ACC112 (cell line): ENCODE results near the gene QPRT.
"Not testable (repeated sequence)": the region's sequence is repeated elsewhere in the genome, so short reads cannot be mapped to it uniquely, and the experiment has no call there.

ENCODE experiments used
- H2AFZ ChIP-seq: fragments of 200-600 bp; sonication (generic); one replicate; pipeline ENCODE4 v1.6.0; 2017; ENCODE audit warnings: antibody characterized with exemption, low read length; ENCODE audit not compliant: unreplicated experiment
- H3K27ac ChIP-seq: fragments of 200-600 bp; sonication (generic); 2 replicates; pipeline ENCODE4 v1.5.1; 2014; ENCODE audit warnings: low read depth, mild to moderate bottlenecking, antibody characterized with exemption, low read length, moderate library complexity
- H3K27me3 ChIP-seq: fragments of 200-600 bp; sonication (generic); 2 replicates; pipeline ENCODE4 v1.6.1; 2014; ENCODE audit warnings: mild to moderate bottlenecking, antibody characterized with exemption, low read length, moderate library complexity, mixed read lengths; ENCODE audit not compliant: insufficient read depth
- H3K36me3 ChIP-seq: fragments of 200-600 bp; sonication (generic); 2 replicates; pipeline ENCODE4 v1.6.1; 2016; ENCODE audit warnings: mild to moderate bottlenecking, antibody characterized with exemption, low read length, moderate library complexity, mixed read lengths; ENCODE audit not compliant: insufficient read depth
- H3K4me1 ChIP-seq: fragments of 200-600 bp; sonication (generic); one replicate; pipeline ENCODE4 v1.6.1; 2016; ENCODE audit warnings: low read length, mixed read lengths; ENCODE audit not compliant: insufficient read depth, unreplicated experiment, control insufficient read depth
- H3K4me3 ChIP-seq: fragments of 200-600 bp; sonication (generic); 2 replicates; pipeline ENCODE4 v1.5.1; 2014; ENCODE audit warnings: mild to moderate bottlenecking, low read depth, low read length
- H3K79me2 ChIP-seq: fragments of 200-600 bp; sonication (generic); one replicate; pipeline ENCODE4 v1.6.0; 2016; ENCODE audit warnings: low read length; ENCODE audit not compliant: control insufficient read depth, unreplicated experiment, insufficient read depth

The QPRT gene

GRCh38 chr16:29695675-29696074, 16.7 kb downstream of the QPRT start:
- not testable (repeated sequence) for H3K4me3 ChIP-seq, H3K27me3 ChIP-seq, H3K79me2 ChIP-seq, H2AFZ ChIP-seq, H3K27ac ChIP-seq, H3K4me1 ChIP-seq, H3K36me3 ChIP-seq

- no peaks in the 10 kb centered on the region for H3K36me3 ChIP-seq
- no peak overlapping the region for H3K27ac ChIP-seq
- H3K4me1 ChIP-seq = no peaks in the 10 kb centered on the region
- H3K27me3 ChIP-seq = no peaks in the 10 kb centered on the region
- H3K4me3 ChIP-seq = no peak overlapping the region
- H2AFZ ChIP-seq = no peak overlapping the region
- no peaks in the 10 kb centered on the region for H3K79me2 ChIP-seq
These were observed 17.9 kb downstream of the QPRT start for GRCh38 chr16:29696881-29697331.

GRCh38 chr16:29697391-29697790, 18.4 kb downstream of the QPRT start:
- Histone ChIP-seq H3K4me3 (no peak overlapping the region), H3K4me1 (no peaks in the 10 kb centered on the region), H2AFZ (no peak overlapping the region), H3K79me2 (no peaks in the 10 kb centered on the region), H3K27me3 (no peaks in the 10 kb centered on the region), H3K36me3 (no peaks in the 10 kb centered on the region), H3K27ac (no peak overlapping the region)

- no peak overlapping the region for H3K4me3 ChIP-seq
- H2AFZ ChIP-seq = no peak overlapping the region
- H3K36me3 ChIP-seq = no peaks in the 10 kb centered on the region
- H3K4me1 ChIP-seq = no peaks in the 10 kb centered on the region
- H3K27ac ChIP-seq = no peak overlapping the region
- H3K27me3 ChIP-seq = no peaks in the 10 kb centered on the region
- no peaks in the 10 kb centered on the region for H3K79me2 ChIP-seq
These were observed 19.1 kb downstream of the QPRT start for GRCh38 chr16:29698042-29698441.

GRCh38 chr16:29698484-29699323, 19.7 kb downstream of the QPRT start:
- Histone ChIP-seq H2AFZ (no peak overlapping the region), H3K27me3 (no peaks in the 10 kb centered on the region), H3K79me2 (no peaks in the 10 kb centered on the region), H3K4me3 (no peak overlapping the region), H3K27ac (no peak overlapping the region), H3K36me3 (no peaks in the 10 kb centered on the region), H3K4me1 (no peaks in the 10 kb centered on the region)

- Histone ChIP-seq H3K27me3 (no peaks in the 10 kb centered on the region), H3K4me3 (no peak overlapping the region), H3K79me2 (no peaks in the 10 kb centered on the region), H3K36me3 (no peaks in the 10 kb centered on the region), H3K4me1 (no peaks in the 10 kb centered on the region), H2AFZ (no peak overlapping the region), H3K27ac (no peak overlapping the region)
These were observed 20.6 kb downstream of the QPRT start for GRCh38 chr16:29699324-29700219.

- no peak overlapping the region for H3K27ac ChIP-seq
- H3K4me1 ChIP-seq = no peaks in the 10 kb centered on the region
- no peaks in the 10 kb centered on the region for H3K36me3 ChIP-seq
- no peaks in the 10 kb centered on the region for H3K79me2 ChIP-seq
- no peak overlapping the region for H3K4me3 ChIP-seq
- H2AFZ ChIP-seq = no peak overlapping the region
- no peaks in the 10 kb centered on the region for H3K27me3 ChIP-seq
These were observed 21.4 kb downstream of the QPRT start for GRCh38 chr16:29700253-29700987.

- H3K4me3 ChIP-seq = no peak overlapping the region
- no peak overlapping the region for H2AFZ ChIP-seq
- no peaks in the 10 kb centered on the region for H3K36me3 ChIP-seq
- no peak overlapping the region for H3K27ac ChIP-seq
- H3K27me3 ChIP-seq = no peaks in the 10 kb centered on the region
- H3K79me2 ChIP-seq = no peaks in the 10 kb centered on the region
- no peaks in the 10 kb centered on the region for H3K4me1 ChIP-seq
These were observed 22.2 kb downstream of the QPRT start for GRCh38 chr16:29701214-29701555.

- no peaks in the 10 kb centered on the region for H3K79me2 ChIP-seq
- H3K27me3 ChIP-seq = no peaks in the 10 kb centered on the region
- no peak overlapping the region for H2AFZ ChIP-seq
- no peak overlapping the region for H3K4me3 ChIP-seq
- H3K36me3 ChIP-seq = no peaks in the 10 kb centered on the region
- H3K4me1 ChIP-seq = no peaks in the 10 kb centered on the region
- H3K27ac ChIP-seq = no peak overlapping the region
These were observed 23.3 kb downstream of the QPRT start for GRCh38 chr16:29702269-29702668.

- no peak overlapping the region for H3K4me3 ChIP-seq
- H3K27me3 ChIP-seq = no peaks in the 10 kb centered on the region
- H3K27ac ChIP-seq = no peak overlapping the region
- no peak overlapping the region for H2AFZ ChIP-seq
- peaks cover 9% of the 10 kb centered on the region for H3K4me1 ChIP-seq
- no peaks in the 10 kb centered on the region for H3K36me3 ChIP-seq
- H3K79me2 ChIP-seq = no peaks in the 10 kb centered on the region
These were observed 26.1 kb downstream of the QPRT start for GRCh38 chr16:29705030-29705429.
